ENCODE data around the gene PRMT5.
A peak's percentile ranks its signal among the peaks of the same experiment; 100 is the strongest.

PRMT5 gene

DNA sequence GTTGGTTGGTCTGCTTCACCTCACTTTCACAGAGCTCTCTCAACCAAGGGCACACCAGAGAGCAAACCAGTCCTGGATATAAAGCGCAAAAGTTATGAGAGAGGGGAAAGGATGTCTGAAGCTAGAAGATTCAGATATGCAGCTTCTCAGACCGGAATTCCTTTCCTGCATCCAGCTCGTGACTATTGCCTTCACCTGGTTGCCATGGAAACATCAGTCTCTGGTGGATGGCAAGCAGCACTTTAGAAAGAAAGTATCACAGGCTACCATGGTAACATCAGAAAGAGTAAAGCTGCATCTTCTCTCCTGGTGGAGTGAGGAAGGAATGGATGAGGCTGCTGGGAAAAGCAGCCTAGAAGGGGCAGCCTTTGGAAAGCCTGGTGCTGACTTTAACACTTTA, 32.4 kb downstream of the PRMT5 start:
- Histone ChIP-seq H3K36me3 (ENCODE audit: control insufficient read depth, insufficient read depth, low read length) (peaks cover 19% of the 10 kb centered on the region), H3K4me3 (ENCODE audit: extremely low read depth, insufficient read depth, low read length, poor library complexity, severe bottlenecking) (no peak overlapping the region), H3K9me3 (ENCODE audit: control insufficient read depth, low read length) (no peaks in the 10 kb centered on the region), H3K27ac (ENCODE audit: low read depth, low read length, severe bottlenecking) (no peak overlapping the region), H3K4me1 (ENCODE audit: control insufficient read depth, insufficient read depth, low read length, poor library complexity, severe bottlenecking) (peaks cover 16% of the 10 kb centered on the region)
- 83 to 93% methylated on average over 2 to 3 of the region's 3 CpGs for WGBS, 2 experiments (ENCODE audit: insufficient coverage in 2 of 2)

DNA sequence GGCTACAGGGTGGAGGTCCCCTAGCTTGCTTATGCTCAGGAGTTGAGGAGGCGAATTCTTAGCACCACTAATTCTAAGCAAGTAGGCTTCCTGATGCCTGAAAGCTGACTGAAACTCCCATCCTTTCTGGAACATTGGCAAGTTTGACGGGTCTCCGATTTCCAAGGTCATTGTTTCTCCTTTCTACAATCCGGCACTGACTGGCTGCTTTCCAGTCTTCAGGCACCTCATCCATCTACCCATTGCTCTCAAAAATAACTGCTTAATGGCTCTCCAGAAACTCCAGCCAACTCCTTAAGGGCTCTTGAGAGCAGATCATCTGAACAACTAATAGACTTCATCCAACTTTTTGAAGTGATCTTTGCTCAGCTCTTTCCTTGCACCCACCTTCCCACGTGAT, 32.8 kb downstream of the PRMT5 start:
- no peak overlapping the region for H3K27ac ChIP-seq (ENCODE audit: low read depth, low read length, severe bottlenecking)
- no peaks in the 10 kb centered on the region for H3K9me3 ChIP-seq (ENCODE audit: control insufficient read depth, low read length)
- 96 to 97% methylated on average over 5 of the region's 5 CpGs for WGBS, 2 experiments (ENCODE audit: insufficient coverage in 2 of 2)
- peaks cover 16% of the 10 kb centered on the region for H3K4me1 ChIP-seq (ENCODE audit: control insufficient read depth, insufficient read depth, low read length, poor library complexity, severe bottlenecking)
- peaks cover 15% of the 10 kb centered on the region for H3K36me3 ChIP-seq (ENCODE audit: control insufficient read depth, insufficient read depth, low read length)
- H3K4me3 ChIP-seq (ENCODE audit: extremely low read depth, insufficient read depth, low read length, poor library complexity, severe bottlenecking) = no peak overlapping the region

DNA sequence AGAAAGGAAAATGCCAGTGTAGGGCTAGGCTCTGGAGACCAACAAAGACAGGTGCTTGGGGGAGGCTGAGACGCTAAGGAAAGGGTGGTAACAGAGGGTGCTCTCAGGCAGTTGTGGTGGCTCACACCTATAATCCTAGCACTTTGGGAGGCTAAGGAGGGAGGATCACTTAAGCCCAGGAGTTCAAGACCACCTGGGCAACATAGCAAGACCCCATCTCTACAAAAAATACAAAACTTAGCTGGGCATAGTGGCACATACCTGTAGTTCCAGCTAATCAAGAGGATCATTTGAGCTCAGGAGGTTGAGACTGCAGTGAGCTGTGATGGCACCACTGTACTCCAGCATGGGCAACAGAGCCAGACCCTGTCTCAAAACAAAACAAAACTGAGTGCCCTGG, 33.8 kb downstream of the PRMT5 start:
- Histone ChIP-seq H3K36me3 (ENCODE audit: control insufficient read depth, insufficient read depth, low read length) (peaks cover 5% of the 10 kb centered on the region), H3K4me3 (ENCODE audit: extremely low read depth, insufficient read depth, low read length, poor library complexity, severe bottlenecking) (no peak overlapping the region), H3K9me3 (ENCODE audit: control insufficient read depth, low read length) (no peaks in the 10 kb centered on the region), H3K4me1 (ENCODE audit: control insufficient read depth, insufficient read depth, low read length, poor library complexity, severe bottlenecking) (peaks cover 16% of the 10 kb centered on the region), H3K27ac (ENCODE audit: low read depth, low read length, severe bottlenecking) (no peak overlapping the region)
- WGBS, 2 experiments (ENCODE audit: insufficient coverage in 2 of 2) = 100% methylated on average over 1 of the region's 1 CpG

DNA sequence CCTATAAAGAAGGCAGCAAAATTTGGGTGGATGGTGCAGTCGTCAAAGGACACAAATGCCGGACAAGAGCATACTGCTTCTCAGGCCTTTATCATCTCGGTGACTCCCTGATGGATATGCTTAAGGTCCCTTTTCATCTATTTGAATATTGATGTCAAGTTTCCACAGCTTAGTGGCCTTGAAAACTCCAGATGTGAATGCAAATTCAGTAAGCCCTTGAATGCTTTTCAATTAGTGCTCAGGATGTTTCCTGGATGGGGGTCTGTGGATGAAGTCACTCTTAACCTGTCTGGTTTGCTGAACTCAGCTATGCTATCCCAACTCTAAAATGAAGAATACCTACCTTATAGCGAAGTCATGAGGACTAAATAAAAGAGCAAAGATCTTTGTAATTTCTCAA, 35.5 kb downstream of the PRMT5 start:
- no peak overlapping the region for H3K4me3 ChIP-seq (ENCODE audit: extremely low read depth, insufficient read depth, low read length, poor library complexity, severe bottlenecking)
- H3K9me3 ChIP-seq (ENCODE audit: control insufficient read depth, low read length) = no peaks in the 10 kb centered on the region
- 82 to 90% methylated on average over 2 to 3 of the region's 4 CpGs for WGBS, 2 experiments (ENCODE audit: insufficient coverage in 2 of 2)
- H3K4me1 ChIP-seq (ENCODE audit: control insufficient read depth, insufficient read depth, low read length, poor library complexity, severe bottlenecking) = peaks cover 11% of the 10 kb centered on the region
- no peak overlapping the region for H3K27ac ChIP-seq (ENCODE audit: low read depth, low read length, severe bottlenecking)
- no peaks in the 10 kb centered on the region for H3K36me3 ChIP-seq (ENCODE audit: control insufficient read depth, insufficient read depth, low read length)

DNA sequence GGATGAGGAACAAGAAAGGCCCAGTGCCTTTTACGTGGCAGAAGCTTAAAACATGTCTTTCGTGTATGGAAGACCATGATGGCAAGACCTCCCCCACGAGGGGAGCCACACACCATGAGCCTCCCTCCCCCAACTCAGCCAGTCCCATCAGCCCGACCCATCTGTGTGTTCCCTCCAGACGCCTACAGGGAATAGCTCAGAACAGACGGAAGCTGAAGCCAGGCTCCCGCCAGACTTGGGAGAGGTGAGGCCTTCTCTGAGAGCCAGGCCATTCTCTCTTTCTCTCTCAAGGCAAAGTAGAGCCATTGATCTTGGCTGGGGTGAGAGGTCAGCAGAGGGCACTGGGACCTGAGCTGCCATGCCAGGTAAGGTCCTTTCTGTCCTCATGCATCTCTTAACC, 36.7 kb downstream of the PRMT5 start:
- 92 to 97% methylated on average over 5 to 6 of the region's 7 CpGs for WGBS, 2 experiments (ENCODE audit: insufficient coverage in 2 of 2)
- Histone ChIP-seq H3K4me1 (ENCODE audit: control insufficient read depth, insufficient read depth, low read length, poor library complexity, severe bottlenecking) (peaks cover 5% of the 10 kb centered on the region), H3K27ac (ENCODE audit: low read depth, low read length, severe bottlenecking) (no peak overlapping the region), H3K4me3 (ENCODE audit: extremely low read depth, insufficient read depth, low read length, poor library complexity, severe bottlenecking) (no peak overlapping the region), H3K9me3 (ENCODE audit: control insufficient read depth, low read length) (no peaks in the 10 kb centered on the region), H3K36me3 (ENCODE audit: control insufficient read depth, insufficient read depth, low read length) (no peaks in the 10 kb centered on the region)

DNA sequence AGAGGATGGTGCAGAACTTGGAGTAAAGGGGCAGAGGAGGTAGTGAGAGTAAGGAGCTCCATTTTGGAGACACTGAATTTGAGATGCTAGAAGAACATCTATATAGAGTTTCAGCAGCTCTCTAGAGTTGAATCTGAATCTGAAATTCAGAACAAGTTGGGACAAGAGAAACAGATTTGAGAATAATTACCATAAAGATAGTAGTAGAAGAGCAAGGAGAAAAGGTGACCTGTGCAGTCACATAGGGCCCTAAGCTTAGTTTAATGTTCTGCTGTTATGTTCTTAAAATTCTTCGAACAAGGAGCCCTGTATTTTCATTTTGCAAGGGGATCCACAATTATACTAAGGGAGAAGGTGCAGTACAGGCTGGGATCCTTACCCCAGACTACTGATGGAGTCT, 38.8 kb downstream of the PRMT5 start:
- H3K4me3 ChIP-seq (ENCODE audit: extremely low read depth, insufficient read depth, low read length, poor library complexity, severe bottlenecking) = no peak overlapping the region
- H3K9me3 ChIP-seq (ENCODE audit: control insufficient read depth, low read length) = no peaks in the 10 kb centered on the region
- H3K36me3 ChIP-seq (ENCODE audit: control insufficient read depth, insufficient read depth, low read length) = no peaks in the 10 kb centered on the region
- WGBS, 2 experiments (ENCODE audit: insufficient coverage in 2 of 2) = 83 to 100% methylated on average over 1 of the region's 1 CpG
- no peak overlapping the region for H3K27ac ChIP-seq (ENCODE audit: low read depth, low read length, severe bottlenecking)
- peaks cover 2% of the 10 kb centered on the region for H3K4me1 ChIP-seq (ENCODE audit: control insufficient read depth, insufficient read depth, low read length, poor library complexity, severe bottlenecking)

DNA sequence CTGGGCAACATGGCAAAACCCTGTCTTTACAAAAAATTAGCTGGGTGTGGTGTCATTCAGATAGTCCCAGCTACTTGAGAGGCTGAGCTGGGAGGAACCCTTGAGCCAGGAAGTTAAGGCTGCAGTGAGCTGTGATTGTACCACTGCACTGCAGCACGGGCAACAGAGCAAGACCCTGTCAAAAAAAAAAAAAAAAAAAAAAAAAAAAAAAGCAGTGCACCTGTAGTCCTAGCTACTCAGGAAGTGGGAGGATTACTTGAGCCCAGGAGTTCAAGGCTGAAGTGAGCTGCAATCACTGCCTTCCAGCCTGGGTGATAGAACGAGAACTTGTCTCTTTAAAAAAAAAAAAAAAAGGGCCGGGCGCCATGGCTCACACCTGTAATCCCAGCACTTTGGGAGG, 40.5 kb downstream of the PRMT5 start:
- no peak overlapping the region for H3K4me3 ChIP-seq (ENCODE audit: extremely low read depth, insufficient read depth, low read length, poor library complexity, severe bottlenecking)
- peaks cover 2% of the 10 kb centered on the region for H3K4me1 ChIP-seq (ENCODE audit: control insufficient read depth, insufficient read depth, low read length, poor library complexity, severe bottlenecking)
- no peaks in the 10 kb centered on the region for H3K9me3 ChIP-seq (ENCODE audit: control insufficient read depth, low read length)
- 100% methylated on average over 1 of the region's 4 CpGs; no CpG with 5 or more reads in 1 of the 2 experiments for WGBS, 2 experiments (ENCODE audit: insufficient coverage in 2 of 2)
- H3K27ac ChIP-seq (ENCODE audit: low read depth, low read length, severe bottlenecking) = no peak overlapping the region
- no peaks in the 10 kb centered on the region for H3K36me3 ChIP-seq (ENCODE audit: control insufficient read depth, insufficient read depth, low read length)

DNA sequence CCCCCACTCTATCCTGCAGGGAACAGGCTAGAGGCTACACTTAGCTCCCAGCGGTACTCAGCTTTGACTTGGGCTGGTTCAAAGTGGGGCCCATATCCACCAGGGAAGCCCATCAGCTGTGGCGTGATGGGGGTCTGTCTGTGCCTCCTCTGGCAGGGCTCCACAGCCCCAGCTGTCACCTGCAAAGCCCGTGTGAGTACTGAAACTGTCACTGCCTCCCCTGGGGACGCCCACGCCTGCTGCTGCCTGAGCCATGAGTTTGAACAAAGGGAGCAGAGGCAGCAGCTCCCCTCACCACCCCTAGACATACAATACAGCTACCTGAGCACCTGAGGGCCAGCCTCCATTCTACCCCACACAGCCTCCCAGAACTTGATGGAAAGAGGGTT, 41.2 kb downstream of the PRMT5 start:
- no peak overlapping the region for H3K27ac ChIP-seq (ENCODE audit: low read depth, low read length, severe bottlenecking)
- no peaks in the 10 kb centered on the region for H3K9me3 ChIP-seq (ENCODE audit: control insufficient read depth, low read length)
- H3K4me1 ChIP-seq (ENCODE audit: control insufficient read depth, insufficient read depth, low read length, poor library complexity, severe bottlenecking) = peaks cover 2% of the 10 kb centered on the region
- H3K4me3 ChIP-seq (ENCODE audit: extremely low read depth, insufficient read depth, low read length, poor library complexity, severe bottlenecking) = peak overlapping the region; percentile 57
- no peaks in the 10 kb centered on the region for H3K36me3 ChIP-seq (ENCODE audit: control insufficient read depth, insufficient read depth, low read length)
- WGBS, 2 experiments (ENCODE audit: insufficient coverage in 2 of 2) = 89 to 91% methylated on average over 5 of the region's 5 CpGs

DNA sequence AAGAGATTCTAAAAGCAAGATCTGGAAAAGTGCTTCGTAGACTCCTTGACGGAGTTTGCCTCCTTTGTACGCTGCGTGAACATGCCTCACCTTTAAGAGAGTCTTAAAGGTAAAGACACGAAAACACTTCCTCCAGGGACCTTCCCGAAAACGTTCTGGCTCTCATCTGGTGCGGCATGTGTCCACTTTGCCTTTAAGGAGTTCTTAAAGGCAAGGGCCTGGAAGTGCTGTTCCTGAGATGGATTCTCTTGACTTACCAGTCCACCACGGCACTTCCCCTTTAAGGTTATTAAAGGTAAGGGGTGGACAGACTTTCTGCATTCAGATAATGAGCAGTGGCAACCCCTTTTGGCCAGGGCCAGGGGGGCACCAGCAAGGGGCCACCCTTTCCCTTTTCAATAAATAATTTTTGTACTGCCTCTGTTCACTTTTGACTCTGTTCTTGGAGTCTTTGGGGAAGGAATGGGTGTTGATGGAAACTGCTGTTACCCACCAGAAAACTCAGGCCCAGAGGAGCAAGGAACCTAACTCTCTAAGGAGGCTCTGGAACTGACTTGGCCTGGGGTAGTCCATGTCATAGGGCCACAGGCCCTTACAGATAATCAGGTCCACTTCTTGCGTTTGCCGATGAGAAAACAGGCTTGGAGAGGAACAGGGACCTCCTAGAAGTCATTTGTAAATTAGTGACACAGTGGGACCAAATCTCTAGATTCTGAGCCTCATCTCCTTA, 41.8 kb downstream of the PRMT5 start:
- Histone ChIP-seq H3K4me1 (ENCODE audit: control insufficient read depth, insufficient read depth, low read length, poor library complexity, severe bottlenecking) (peaks cover 7% of the 10 kb centered on the region), H3K27ac (ENCODE audit: low read depth, low read length, severe bottlenecking) (peak overlapping the region; percentile 78), H3K4me3 (ENCODE audit: extremely low read depth, insufficient read depth, low read length, poor library complexity, severe bottlenecking) (peak overlapping the region; percentile 57), H3K36me3 (ENCODE audit: control insufficient read depth, insufficient read depth, low read length) (no peaks in the 10 kb centered on the region), H3K9me3 (ENCODE audit: control insufficient read depth, low read length) (no peaks in the 10 kb centered on the region)
- WGBS, 2 experiments (ENCODE audit: insufficient coverage in 2 of 2) = 24 to 40% methylated on average over 8 to 9 of the region's 11 CpGs

DNA sequence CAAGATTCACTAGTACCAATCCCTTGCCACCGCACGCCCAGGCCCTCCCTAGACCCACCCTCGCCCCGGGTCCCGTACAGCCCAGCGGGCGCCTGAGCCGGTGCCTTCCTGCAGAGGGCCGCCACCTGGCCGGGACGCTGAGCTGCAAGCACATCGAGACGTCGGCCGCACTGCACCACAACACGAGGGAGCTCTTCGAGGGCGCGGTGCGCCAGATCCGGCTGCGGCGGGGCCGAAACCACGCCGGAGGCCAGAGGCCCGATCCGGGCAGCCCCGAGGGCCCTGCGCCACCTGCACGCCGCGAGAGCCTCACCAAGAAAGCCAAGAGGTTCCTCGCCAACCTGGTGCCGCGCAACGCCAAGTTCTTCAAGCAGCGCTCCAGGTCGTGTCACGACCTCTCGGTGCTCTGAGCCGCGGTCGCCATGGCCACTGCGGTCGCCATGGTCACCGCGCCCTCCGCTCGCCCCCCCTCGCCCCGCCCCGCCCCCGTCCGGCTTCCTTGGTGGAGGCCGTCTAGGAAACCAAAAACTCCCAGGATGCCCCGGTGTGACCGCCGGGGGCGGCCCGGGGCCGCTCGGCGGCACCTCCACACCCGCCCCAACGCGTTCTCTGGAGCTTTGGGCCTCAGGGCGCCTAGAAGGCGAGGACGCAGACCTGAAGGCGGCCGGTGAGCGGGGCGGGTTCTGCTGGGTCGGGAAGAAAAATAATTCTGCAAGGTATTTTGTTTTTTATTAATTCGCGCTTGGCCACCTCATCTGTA, 42.5 kb downstream of the PRMT5 start:
- Histone ChIP-seq H3K9me3 (ENCODE audit: control insufficient read depth, low read length) (no peaks in the 10 kb centered on the region), H3K27ac (ENCODE audit: low read depth, low read length, severe bottlenecking) (peak overlapping the region; percentile 78), H3K4me1 (ENCODE audit: control insufficient read depth, insufficient read depth, low read length, poor library complexity, severe bottlenecking) (peaks cover 9% of the 10 kb centered on the region), H3K4me3 (ENCODE audit: extremely low read depth, insufficient read depth, low read length, poor library complexity, severe bottlenecking) (peak overlapping the region; percentile 57), H3K36me3 (ENCODE audit: control insufficient read depth, insufficient read depth, low read length) (no peaks in the 10 kb centered on the region)
- 7 to 9% methylated on average over 44 to 62 of the region's 77 CpGs for WGBS, 2 experiments (ENCODE audit: insufficient coverage in 2 of 2)

DNA sequence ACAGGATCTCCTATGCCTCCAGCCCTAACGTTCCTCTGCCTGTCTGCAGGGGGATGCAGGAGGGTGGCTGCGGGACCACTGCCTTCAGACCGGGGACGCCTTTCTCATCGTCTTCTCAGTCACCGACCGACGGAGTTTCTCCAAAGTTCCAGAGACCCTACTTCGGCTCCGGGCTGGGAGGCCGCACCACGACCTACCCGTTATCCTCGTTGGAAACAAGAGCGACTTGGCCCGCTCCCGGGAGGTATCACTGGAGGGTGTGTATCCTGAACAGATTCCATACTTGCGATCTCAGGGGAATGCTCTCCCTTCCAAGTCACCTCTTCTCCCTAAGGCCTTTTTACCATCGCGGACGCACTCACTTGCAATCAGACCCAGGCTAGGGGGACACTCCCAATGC, 43.2 kb downstream of the PRMT5 start:
- no peaks in the 10 kb centered on the region for H3K9me3 ChIP-seq (ENCODE audit: control insufficient read depth, low read length)
- H3K27ac ChIP-seq (ENCODE audit: low read depth, low read length, severe bottlenecking) = no peak overlapping the region
- 94% methylated on average over 19 to 21 of the region's 21 CpGs for WGBS, 2 experiments (ENCODE audit: insufficient coverage in 2 of 2)
- peak overlapping the region; percentile 57 for H3K4me3 ChIP-seq (ENCODE audit: extremely low read depth, insufficient read depth, low read length, poor library complexity, severe bottlenecking)
- H3K36me3 ChIP-seq (ENCODE audit: control insufficient read depth, insufficient read depth, low read length) = no peaks in the 10 kb centered on the region
- peaks cover 9% of the 10 kb centered on the region for H3K4me1 ChIP-seq (ENCODE audit: control insufficient read depth, insufficient read depth, low read length, poor library complexity, severe bottlenecking)
